ENCODE measurements around the gene CDYL2.

Gene CDYL2

GRCh38 chr16:80557037-80557436 is 247.4 kb downstream of the CDYL2 start:
- H3K27ac ChIP-seq: no peak overlapping the region
- no peak for TF ChIP-seq CTCF (IDR thresholded peaks at IDR 0.05)
- no peak for TF ChIP-seq ZFX (IDR thresholded peaks at IDR 0.05; ENCODE audit: borderline replicate concordance)

GRCh38 chr16:80556481-80556880 is 247.9 kb downstream of the CDYL2 start:
- TF ChIP-seq CTCF (IDR thresholded peaks at IDR 0.05) (no peak), ZFX (IDR thresholded peaks at IDR 0.05; ENCODE audit: borderline replicate concordance) (no peak)
- H3K27ac ChIP-seq: no peak overlapping the region

- TF ChIP-seq CTCF (IDR thresholded peaks at IDR 0.05): no peak
- TF ChIP-seq ZFX (IDR thresholded peaks at IDR 0.05; ENCODE audit: borderline replicate concordance): no peak
- H3K27ac ChIP-seq: no peak overlapping the region
Observed at GRCh38 chr16:80554033-80554432, 250.4 kb downstream of the CDYL2 start.

GRCh38 chr16:80552277-80552676 is 252.1 kb downstream of the CDYL2 start:
- TF ChIP-seq ZFX (IDR thresholded peaks at IDR 0.05; ENCODE audit: borderline replicate concordance): no peak
- no peak for TF ChIP-seq CTCF (IDR thresholded peaks at IDR 0.05)
- no peak overlapping the region for H3K27ac ChIP-seq

All from 22Rv1 (cell line).